NT2/D1 (cell line): ENCODE data around the gene HGF.

Experiments
- SUZ12 ChIP-seq: IDR thresholded peaks from 2 replicates; pipeline ENCODE4 v1.6.1; 2011; ENCODE audit not compliant: insufficient read length, insufficient read depth; ENCODE audit errors: extremely low read depth
- YY1 ChIP-seq: IDR thresholded peaks from 2 replicates; pipeline ENCODE4 v1.6.1; 2011; ENCODE audit not compliant: insufficient read length, insufficient read depth
- ZNF274 ChIP-seq: IDR thresholded peaks from 2 replicates; pipeline ENCODE4 v1.6.1; 2011; ENCODE audit warnings: mild to moderate bottlenecking, low read depth, low read length

DNA sequence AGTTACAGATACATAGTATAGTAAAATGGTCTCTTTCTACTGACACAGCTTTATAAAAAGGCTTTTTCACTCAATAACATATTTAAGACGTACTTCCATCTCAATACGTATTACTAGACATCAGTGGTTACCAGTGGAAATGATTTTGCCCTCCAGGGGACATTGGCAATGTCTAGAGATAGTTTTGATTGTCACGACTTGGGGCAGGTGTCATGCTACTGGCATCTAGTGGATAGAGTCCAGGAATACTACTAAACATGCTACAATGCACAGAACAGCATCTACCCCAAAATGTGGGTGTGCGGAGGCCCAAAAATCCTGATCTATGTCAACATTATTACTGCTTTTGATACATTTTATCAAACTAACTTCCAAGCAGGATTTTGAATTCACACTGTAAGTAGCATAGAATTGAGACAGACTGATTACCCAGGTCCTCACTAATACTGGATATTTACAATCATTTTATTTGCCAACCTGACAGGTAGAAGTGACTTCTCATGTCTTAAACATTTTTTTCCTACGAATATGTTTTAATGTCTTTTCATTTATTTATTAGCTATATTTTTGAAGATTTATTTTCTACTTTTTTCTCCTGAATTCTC is 53.8 kb downstream of the HGF start:
- TF ChIP-seq SUZ12 (no peak), YY1 (no peak), ZNF274 (no peak)
